Left renal pelvis (tissue), 4 donors: ENCODE results near the gene PLEKHO1. TPM values are rescaled to one million over a fixed set of nuclear protein-coding genes. Genes with fewer than 3 reads are reported as not detected.
"Not testable (repeated sequence)": the region's sequence is repeated elsewhere in the genome, so short reads cannot be mapped to it uniquely, and the experiment has no call there.

Source experiments
- DNase-seq, 4 donors: peaks; one replicate each; pipeline ENCODE4 v3.0.0-alpha.2; 2013; ENCODE audit warnings: low read depth in 4 of 4, low spot score in 3 of 4
- polyA plus RNA-seq, 4 donors: library from polyadenylated mRNA; unstranded; fragments of 120-200 nt; gene quantifications; one replicate each; pipeline ENCODE4 v1.2.1, GENCODE V29; 2013; ENCODE audit not compliant: insufficient read length in 4 of 4

PLEKHO1 gene, protein sequence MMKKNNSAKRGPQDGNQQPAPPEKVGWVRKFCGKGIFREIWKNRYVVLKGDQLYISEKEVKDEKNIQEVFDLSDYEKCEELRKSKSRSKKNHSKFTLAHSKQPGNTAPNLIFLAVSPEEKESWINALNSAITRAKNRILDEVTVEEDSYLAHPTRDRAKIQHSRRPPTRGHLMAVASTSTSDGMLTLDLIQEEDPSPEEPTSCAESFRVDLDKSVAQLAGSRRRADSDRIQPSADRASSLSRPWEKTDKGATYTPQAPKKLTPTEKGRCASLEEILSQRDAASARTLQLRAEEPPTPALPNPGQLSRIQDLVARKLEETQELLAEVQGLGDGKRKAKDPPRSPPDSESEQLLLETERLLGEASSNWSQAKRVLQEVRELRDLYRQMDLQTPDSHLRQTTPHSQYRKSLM
- 10 to 100 TPM; 42.5 to 67.2 (median 57.4) TPM for polyA plus RNA-seq

DNA sequence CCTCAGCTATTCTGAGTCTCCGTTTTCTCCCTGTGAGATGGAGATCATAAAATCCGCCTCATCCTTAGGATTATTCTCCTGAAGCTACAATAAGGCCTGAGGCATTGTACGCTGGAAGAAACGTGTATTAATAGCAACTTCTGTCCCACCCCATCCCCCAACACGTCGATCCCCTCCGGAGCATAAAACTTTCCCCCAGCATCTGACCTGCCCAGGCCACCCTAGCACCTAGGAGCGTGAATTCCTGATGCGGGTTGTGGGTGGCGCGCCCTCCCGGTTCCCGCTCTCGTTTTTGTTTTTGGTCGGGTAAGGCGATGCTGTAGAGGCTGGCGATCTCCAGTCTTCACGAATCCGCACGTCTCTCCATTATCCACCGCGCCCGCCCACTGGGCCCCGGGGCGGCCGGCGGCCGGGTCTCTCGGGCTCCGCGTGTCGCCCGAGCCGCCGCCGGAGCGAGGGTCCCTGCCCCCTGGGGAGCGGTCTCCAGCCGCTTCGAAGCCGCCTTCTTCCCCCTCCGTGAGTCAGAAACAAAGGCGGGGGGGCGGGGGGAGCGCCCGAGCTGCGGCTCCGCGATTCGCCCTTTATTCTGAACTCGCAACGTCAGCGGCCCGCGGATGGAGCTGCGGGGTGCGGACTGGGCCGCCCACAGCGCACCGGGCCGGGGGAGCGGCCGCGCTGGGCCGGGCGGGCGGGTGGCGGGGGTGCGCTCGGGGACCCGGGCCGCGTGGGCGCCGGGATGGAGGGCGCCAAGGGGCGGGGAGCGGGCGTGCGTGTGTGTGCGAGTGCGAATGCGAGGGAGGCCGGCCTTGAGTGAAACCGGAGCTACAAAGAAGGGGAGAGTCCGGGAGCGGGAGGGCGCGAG lies at the start of gene PLEKHO1:
Gene PLEKHO1 (plus strand): TSS at position 646 of the 862 bp plus-strand sequence. CDS start 342 bp downstream, outside the sequence.
- no peak for DNase-seq

- no peak for DNase-seq
Observed at GRCh38 chr1:150102986-150103385, 46.7 kb upstream of the PLEKHO1 start.

DNA sequence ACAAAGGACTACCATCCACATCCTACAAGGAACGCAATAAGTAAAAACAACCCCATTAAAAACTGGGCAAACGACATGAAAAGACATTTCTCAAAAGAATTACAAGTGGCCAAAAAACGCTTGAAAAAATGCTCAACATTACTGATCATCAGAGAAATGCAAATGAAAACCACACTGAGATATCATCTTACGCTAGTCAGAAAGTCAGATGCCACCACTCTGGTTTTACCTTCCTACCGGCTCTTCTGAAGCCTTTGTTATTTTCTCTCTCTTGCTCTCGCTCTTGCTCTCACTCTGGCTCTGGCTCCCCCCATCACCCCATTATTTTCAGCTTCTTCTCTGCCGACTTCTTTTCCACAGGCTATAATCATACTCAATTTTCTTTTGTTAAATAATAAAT lies 43.4 kb upstream of the PLEKHO1 start:
- DNase-seq: no peak

GRCh38 chr1:150109586-150109985 lies 40.1 kb upstream of the PLEKHO1 start:
- DNase-seq: no peak

DNA sequence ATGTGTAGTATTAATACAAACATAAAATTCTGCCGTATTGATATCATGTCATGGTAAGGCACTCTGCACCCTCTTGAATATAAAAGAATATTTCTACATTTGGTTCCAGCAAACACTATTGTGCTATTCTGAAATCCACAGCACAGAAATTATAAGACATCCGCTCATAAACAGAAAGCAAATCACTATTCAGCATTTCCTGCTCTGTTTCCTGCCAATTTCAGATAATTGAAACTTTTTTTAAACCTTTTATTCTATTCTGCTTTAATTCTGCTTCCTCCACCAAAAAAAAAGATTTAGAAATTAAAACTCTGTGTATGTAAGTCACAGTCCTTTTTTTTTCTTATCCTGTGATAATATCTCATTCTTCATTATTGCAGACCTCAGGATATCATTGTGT lies 39.6 kb upstream of the PLEKHO1 start:
- no peak for DNase-seq

DNA sequence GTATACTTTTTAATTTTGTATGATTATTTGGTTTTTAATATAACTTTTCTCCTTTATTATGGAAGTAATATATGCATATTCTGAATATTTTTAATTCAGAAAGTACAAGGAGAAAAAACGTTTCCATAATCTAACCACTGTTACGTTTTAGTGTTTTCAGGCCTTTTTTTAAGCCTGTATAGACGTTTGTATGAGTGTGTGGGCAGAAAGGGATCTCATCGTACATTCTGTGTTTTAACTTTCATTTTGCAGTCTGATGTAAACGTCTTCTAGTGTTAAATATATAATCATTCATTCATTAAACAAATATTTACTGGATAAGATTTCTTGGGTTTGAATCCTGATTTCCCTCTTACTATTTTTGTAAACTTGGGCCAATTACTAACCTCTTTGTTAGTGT lies 38.0 kb upstream of the PLEKHO1 start:
- no peak for DNase-seq

DNA sequence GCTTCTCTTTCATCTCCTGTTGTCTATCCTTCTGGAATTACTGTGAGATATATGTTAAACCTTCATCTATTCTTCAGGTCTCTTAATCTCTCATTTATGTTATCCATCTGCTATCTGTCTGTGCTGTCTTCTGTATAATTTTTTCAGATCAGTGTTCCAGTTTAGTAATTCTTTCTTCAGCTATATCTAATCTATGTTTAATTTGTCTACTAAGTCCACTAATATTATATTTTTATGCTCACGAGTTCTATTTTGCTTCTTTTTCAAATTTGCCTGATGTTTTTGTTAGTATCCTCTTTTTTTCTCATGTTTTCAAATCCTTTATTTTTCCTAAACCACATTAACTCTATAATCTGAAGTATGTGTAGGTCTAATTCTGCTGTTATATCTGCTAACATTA lies 34.6 kb upstream of the PLEKHO1 start:
- DNase-seq: no peak

DNA sequence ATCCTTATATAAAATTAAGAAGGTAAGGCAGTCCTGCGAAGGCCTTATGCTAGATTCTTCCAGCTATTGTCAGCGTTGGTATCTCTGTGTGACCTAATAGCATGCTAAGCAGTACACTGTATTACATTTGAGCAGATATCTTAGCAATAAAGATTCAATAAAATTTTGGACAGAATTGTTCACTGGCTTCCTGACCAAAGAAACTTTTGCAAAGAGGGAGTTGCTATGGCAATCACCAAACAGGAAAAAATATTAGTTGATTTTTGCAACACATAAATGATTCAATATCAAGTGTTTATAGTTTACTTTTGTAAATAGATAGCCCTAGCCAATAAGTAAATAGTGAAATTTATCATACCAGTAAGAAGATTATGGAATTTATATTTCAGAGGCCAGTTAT lies 31.0 kb upstream of the PLEKHO1 start:
- no peak for DNase-seq

GRCh38 chr1:150121236-150121862 lies 28.4 kb upstream of the PLEKHO1 start:
- DNase-seq: no peak

DNA sequence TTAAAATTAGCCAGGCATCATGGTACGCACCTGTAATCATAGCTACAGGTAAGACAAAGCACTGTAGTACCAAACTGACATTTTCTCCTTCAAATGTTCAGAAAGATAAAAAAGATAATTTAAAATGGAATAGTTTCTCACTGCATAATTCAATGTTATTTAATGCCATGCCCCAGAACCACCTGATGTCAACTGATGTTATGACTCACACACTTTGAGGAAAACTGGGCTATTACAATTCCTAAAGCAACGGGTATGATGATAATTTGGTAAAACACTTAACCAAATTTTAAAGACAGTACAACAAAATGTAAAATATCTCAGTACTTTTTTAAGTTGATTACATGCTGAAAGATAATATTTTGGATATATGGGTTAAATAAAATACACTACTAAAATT lies 22.9 kb upstream of the PLEKHO1 start:
- DNase-seq: no peak

- no peak for DNase-seq
Observed at GRCh38 chr1:150127464-150127863, 22.3 kb upstream of the PLEKHO1 start.

GRCh38 chr1:150127868-150128267 lies 21.8 kb upstream of the PLEKHO1 start:
- DNase-seq: no peak

DNA sequence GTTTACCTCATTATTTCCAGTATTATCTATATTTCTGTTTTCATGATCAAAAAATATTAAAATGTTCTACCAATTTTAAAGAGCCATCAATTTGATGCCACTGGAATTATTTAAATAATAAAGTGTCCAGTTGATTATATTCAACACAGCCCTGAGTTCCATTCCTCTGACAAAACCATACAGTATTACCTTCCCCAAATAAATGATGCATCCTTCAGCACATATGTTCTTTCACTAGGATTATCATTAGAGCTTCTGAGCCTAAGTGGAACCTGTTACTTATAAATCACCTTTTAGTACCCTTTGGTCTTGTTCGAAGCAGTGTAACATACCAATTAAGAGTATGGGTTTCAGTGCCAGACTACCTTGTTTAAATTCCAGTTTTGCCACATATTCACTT lies 17.3 kb upstream of the PLEKHO1 start:
- no peak for DNase-seq

- no peak for DNase-seq
Observed at GRCh38 chr1:150134537-150134936, 15.2 kb upstream of the PLEKHO1 start.

DNA sequence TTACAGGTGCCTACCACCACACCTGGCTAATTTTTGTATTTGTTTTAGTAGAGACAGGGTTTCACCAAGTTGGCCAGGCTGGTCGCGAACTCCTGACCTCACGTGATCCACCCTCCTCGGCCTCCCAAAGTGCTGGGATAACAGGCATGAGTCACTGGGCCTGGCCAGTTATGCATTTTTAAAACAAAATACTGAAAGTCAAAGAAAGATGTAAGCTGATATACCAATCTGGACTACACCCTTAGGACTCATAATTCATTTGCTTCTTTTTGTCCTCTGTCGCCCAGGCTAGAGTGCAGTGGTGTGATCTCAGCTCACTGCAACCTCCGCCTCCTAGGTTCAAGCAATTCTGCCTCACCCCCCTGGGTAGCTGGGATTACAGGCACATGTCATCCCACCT lies 14.3 kb upstream of the PLEKHO1 start:
- DNase-seq: not testable (repeated sequence)

DNA sequence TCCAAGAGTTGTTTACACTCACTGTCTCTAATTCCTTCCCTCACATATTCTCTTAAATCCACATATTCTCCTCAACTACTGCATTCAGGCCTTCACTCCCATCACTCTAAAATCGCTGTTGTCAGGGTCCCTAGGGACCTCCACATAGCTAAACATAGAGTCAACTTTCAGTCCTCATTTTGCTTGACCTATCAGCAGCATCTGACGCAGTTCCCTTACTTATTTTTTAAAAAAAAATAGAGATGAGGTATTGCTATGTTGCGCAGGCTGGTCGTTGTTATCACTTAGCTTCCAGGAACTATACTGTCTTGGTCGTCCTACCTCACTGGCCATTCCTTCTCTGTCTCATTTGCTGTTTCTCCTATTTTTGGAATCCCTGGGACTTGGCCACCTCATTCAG lies 11.7 kb upstream of the PLEKHO1 start:
- DNase-seq: no peak

GRCh38 chr1:150141452-150141851 lies 8.3 kb upstream of the PLEKHO1 start:
- no peak for DNase-seq

- no peak for DNase-seq
Observed at GRCh38 chr1:150142083-150142482, 7.6 kb upstream of the PLEKHO1 start.

- no peak for DNase-seq
Observed at GRCh38 chr1:150144606-150145005, 5.1 kb upstream of the PLEKHO1 start.

GRCh38 chr1:150146016-150146415 lies 3.7 kb upstream of the PLEKHO1 start:
- DNase-seq: not testable (repeated sequence)

- DNase-seq: no peak
Observed at GRCh38 chr1:150146849-150147542, 2.7 kb upstream of the PLEKHO1 start.
